GM23248 (cell line): ENCODE results near the gene HGD.

ENCODE experiments used
- EZH2 ChIP-seq: fragments of 200-600 bp; sonication (generic); IDR thresholded peaks from 2 replicates; pipeline ENCODE4 v1.6.1; 2018; ENCODE audit warnings: antibody characterized with exemption, mild to moderate bottlenecking; ENCODE audit not compliant: insufficient read depth, poor library complexity, severe bottlenecking
- EZH2phosphoT487 ChIP-seq: fragments of 200-600 bp; sonication (generic); IDR thresholded peaks from 2 replicates; pipeline ENCODE4 v1.6.1; 2018; ENCODE audit warnings: antibody characterized with exemption, moderate library complexity, mild to moderate bottlenecking, low read depth; ENCODE audit not compliant: insufficient read depth

- TF ChIP-seq EZH2 = no peak
- no peak for TF ChIP-seq EZH2phosphoT487
Measured at GRCh38 chr3:120595788-120596115, 86.3 kb downstream of the HGD start.
